ENCODE measurements around the gene USP33. TPM values are rescaled to one million over a fixed set of nuclear protein-coding genes. Genes with fewer than 3 reads are reported as not detected.
"Not testable (repeated sequence)": the region's sequence is repeated elsewhere in the genome, so short reads cannot be mapped to it uniquely, and the experiment has no call there.

USP33 gene
- total RNA-seq, 1 donor from 2014 or later, result 97.9 TPM

GRCh38 chr1:77741316-77741715, 18.3 kb downstream of the USP33 start:
- DNase-seq (ENCODE audit: low spot score), result no peak

- no peak for DNase-seq (ENCODE audit: low spot score)
Observed at GRCh38 chr1:77739235-77739634, 20.4 kb downstream of the USP33 start.

- no peak for DNase-seq (ENCODE audit: low spot score)
Observed at GRCh38 chr1:77732090-77732489, 27.6 kb downstream of the USP33 start.

DNA sequence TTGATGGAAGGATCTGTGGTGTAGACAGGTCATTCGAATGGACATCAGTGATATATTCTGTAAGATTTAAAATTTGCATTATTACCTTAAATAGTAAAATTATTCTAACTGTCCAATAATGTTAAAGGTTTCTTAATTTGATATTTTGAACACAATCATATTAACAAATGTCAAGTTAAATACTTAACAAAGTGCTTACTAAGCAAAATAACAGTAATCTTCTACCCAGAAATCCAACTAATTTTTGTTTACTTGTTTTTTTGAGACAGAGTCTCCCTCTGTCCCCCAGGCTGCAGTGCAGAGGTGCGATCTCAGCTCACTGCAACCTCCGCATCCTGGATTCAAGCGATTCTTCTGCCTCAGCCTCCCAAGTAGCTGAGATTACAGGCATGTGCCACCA, 33.9 kb downstream of the USP33 start:
- DNase-seq (ENCODE audit: low spot score), result no peak

DNA sequence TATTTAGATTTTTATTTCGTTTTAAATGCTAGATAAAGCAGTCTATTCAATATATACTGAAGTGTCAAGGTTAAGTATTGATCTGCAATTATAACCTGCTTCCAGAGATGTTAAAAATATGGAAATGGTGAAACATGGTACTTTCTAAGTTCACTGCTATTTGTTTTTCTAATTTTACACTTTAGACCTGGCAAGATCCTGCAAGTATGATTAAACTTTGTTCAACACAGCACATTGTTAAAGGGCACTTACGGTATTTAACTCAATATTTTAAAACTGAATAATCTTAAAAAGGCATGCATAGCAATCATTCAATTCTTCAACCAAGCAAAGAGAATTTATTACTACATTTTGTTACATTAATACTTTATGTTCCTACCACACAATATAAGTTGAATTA, 41.5 kb downstream of the USP33 start:
- no peak for DNase-seq (ENCODE audit: low spot score)

GRCh38 chr1:77716065-77716464, 43.6 kb downstream of the USP33 start:
- DNase-seq (ENCODE audit: low spot score), result no peak

- no peak for DNase-seq (ENCODE audit: low spot score)
Observed at GRCh38 chr1:77709727-77710126, 49.9 kb downstream of the USP33 start.

DNA sequence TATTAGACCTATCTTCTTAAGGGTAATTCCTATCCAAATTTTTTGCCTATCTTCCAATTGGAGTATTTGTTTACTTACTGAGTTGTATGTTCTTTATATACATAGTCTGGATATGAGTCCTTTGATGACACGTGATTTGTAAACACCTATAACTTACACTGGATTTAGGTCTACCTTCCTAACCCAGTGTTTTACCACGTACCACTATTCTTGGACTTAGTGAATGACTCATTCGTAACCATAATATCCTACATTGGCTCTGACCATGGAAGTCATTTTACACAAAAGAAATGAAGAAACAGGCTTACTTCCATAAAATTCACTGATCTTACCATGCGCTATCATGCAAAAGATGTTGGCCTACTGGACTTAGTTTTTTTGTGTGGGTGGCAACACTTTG, 53.3 kb downstream of the USP33 start:
- DNase-seq (ENCODE audit: low spot score), result no peak

DNA sequence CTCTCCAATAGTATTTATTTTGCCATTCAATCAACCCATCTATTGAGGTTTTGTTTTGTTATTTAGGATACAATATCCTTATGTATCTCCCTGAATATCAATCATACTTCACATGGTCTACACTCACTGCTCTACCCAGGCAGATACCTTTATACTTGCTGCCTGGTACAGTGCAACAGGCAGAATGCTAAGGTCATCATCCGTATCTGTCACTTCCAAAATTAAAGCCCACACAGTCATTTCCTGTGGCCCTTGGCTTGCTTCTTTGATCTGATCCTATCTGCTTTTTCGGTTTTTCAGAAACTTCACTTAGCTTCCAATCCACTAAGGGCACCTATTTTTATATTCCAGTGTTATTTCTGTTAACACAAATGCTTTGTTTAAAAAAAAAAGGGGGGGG, 54.9 kb downstream of the USP33 start:
- DNase-seq (ENCODE audit: low spot score), result no peak

DNA sequence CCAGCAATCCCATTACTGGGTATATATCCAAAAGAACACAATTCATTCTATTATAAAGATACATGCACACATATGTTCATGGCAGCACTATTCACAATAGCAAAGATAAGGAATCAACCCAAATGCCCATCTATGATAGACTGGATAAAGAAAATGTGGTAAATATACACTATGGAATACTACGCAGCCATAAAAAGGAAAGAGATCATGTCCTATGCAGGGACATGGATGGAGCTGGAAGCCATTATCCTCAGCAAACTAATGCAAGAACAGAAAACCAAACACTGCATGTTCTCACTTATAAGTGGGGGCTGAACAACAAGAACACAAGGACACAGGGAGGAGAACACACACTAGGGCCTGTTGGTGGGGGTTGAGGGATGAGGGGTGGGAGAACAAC, 60.0 kb downstream of the USP33 start:
- DNase-seq (ENCODE audit: low spot score), result not testable (repeated sequence)

GRCh38 chr1:77697441-77697840, 62.2 kb downstream of the USP33 start:
- DNase-seq (ENCODE audit: low spot score), result no peak

- no peak for DNase-seq (ENCODE audit: low spot score)
Observed at GRCh38 chr1:77688939-77689338, 70.7 kb downstream of the USP33 start.

- DNase-seq (ENCODE audit: low spot score), result no peak
Observed at GRCh38 chr1:77687519-77687906, 72.1 kb downstream of the USP33 start.

DNA sequence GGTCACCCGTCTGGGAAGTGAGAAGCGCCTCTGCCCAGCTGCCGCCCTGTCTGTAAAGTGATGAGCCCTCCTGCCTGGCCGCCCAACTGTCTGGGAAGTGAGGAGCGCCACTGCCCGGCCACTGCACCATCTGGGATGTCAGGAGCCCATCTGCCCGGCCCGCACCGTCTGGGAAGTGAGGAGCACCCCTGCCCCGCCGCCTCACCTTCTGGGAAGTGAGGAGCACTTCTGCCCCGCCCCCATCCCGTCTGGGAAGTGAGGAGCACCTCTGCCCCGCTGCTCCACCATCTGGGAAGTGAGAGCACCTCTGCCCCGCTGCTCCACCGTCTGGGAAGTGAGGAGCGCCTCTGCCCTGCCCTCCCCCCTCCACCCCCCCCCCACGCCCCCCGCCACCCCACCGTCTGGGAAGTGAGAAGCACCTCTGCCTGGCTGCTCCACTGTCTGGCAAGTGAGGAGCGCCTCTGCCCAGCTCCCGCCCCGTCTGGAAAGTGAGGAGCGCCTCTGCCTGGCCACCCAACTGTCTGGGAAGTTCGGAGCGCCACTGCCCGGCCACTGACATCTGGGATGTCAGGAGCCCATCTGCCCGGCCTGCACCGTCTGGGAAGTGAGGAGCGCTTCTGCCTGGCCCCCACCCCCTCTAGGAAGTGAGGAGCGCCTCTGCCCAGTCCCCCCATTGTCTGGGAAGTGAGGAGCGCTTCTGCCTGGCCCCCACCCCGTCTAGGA, 72.7 kb downstream of the USP33 start:
- DNase-seq (ENCODE audit: low spot score), result no peak

DNA sequence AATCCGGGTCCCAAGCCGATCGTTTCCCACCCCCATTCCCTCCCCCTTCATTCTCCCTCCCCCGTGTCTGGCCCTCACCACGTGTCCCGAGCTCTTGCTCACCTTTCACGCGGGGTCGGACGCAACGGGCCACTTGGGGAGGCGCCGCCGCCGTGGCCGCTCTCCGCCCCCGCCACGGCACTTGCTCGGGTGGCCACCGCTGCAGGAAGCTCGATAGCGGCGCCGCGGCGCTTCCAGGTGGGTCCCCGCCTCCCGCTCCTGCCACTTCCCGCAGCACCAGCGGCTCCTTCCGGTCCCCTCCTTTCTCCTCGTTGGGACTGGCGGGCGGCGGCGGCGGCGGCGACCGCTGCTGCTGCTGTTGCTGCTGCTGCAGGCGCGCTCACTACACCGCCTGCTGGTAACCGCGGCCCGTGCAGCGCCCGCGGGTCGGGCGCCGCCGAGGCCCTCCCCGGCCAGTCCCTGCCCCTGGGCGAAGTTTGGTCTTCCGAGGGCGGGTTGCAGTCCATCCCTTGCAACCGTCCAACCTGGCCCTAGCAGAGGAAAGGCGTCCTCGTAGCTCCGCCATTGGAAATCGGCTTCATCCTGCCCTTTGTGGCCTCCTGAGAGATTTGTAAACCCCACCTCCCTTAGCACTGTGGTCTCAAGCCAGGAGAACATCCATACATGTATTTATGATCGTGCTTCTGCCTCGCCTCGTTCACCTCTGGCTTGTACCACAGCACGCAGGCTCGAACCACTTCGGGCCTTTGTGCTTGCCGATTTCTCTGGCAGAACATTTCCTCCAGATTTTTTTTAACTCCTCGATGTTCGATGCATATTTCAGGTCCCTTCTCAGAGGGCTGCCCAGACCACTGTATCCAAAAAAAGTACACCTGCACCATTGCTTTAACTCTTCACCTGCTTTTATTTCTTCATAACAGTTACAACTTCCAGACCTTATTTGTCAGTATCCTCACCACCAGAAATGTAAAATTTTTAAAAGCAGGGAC, 76.2 kb downstream of the USP33 start:
- DNase-seq (ENCODE audit: low spot score), result peak; percentile 96

DNA sequence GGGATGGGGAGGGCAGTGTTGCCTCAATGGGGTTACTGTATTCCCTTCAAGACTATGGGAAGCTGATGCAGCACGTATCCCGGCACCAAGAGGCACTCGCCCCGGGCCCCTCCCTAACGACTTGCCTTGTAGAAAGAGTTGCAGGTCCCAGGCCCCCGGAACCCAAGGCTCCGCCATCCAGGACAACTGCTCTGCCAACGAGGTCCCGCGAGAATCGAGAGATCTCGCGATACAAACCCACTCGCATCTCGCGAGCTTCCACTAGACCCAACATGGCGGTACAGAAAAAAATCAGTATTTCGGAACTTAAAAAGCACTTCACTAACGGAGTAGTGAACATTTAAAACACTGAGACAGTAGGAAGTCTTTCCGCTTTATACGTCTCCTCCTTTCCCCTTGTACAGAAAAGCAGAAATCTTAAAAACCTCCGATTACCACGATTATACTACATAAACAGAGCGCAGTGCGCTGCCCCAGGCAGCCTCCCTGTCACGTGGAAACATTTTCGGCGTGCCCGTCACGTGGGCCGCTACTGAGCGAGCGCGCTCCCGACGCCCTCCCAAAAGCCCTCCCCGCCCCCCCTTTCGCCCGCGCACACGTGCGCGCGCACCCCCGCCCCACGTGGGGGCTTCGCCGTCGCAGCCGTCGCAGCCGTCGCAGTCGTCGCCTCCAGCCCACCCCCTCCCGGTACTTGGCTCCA, 77.0 kb downstream of the USP33 start, which contains the start of gene ZZZ3:
Gene ZZZ3 (minus strand): TSS at position 199 of the 700 bp plus-strand sequence. CDS start 49,304 bp downstream, outside the sequence.
- DNase-seq (ENCODE audit: low spot score), result peak; percentile 95

GRCh38 chr1:77680173-77680572, 79.5 kb downstream of the USP33 start:
- DNase-seq (ENCODE audit: low spot score), result no peak

DNA sequence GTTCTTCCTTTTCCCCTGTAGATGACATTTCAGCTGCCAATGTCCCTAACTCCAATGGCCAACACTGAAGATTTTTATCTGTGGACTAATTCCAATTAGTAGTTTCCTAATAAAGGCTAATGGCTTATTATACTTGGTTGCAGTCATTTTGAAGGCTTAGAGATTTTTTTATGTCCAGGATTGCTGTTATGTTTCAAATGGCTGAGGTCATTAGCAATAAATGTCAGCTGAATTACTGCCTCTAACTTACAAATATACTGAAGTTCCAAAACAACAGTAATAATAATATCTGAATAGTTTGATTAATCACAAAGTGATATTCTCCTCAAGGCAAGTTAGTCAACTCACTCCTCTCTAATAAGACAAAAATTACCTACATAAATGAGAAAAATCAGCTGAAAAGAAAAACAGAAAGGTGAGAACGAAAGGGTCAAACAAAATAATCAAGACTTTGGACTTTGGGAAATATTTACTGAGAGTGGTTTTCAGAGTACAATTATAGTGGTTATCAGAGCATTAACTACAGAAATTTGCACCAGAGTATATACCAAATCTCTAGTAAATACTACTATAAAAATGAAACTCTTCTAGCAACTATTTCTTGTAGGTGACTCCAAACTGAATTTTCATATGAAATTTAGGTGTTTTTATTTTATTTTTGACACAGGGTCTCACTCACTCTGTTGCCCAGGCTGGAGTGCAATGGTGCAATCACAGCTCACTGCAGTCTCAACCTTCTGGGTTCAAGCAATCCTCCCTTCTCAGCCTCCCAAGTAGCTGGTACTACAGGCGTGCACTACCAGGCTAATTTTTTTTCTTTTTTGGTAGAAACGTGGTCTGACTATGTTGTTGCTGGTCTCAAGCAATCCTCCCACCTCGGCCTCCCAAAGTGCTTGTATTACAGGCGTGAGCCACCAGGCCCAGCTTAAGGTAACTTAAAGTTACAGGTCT, 80.7 kb downstream of the USP33 start:
- no peak for DNase-seq (ENCODE audit: low spot score)

DNA sequence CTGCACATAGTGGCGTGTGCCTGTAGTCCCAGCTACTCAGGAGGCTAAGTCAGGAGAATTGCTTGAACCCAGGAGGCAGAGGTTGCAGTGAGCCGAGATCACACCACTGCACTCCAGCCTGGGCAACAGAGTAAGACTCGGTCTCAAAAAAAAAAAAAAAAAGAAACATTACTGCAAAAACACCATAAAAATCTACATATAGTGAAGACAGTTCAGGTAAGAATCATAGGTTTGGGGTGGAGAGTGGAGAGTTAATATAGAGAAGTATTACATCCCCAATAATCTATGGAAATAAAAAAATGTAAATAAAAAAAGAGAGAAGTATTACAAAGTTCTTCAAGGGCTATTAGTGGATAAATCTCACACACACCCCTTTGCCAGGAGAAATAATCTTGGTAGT, 84.8 kb downstream of the USP33 start:
- not testable (repeated sequence) for DNase-seq (ENCODE audit: low spot score)

- no peak for DNase-seq (ENCODE audit: low spot score)
Observed at GRCh38 chr1:77673716-77674355, 85.8 kb downstream of the USP33 start.

All from mesenteric fat pad (tissue), 1 donor.